NCI-H2196 treated with DMSO at 0.1 percent for 48 hours (cell line): ENCODE data around the gene COPZ1.
"Not testable (repeated sequence)": the region's sequence is repeated elsewhere in the genome, so short reads cannot be mapped to it uniquely, and the experiment has no call there.

Source experiments
- DNase-seq: peaks from one replicate; lab custom pipeline; 2025; ENCODE audit not compliant: unreplicated experiment; lab: John Stamatoyannopoulos, UW

Gene COPZ1

DNA sequence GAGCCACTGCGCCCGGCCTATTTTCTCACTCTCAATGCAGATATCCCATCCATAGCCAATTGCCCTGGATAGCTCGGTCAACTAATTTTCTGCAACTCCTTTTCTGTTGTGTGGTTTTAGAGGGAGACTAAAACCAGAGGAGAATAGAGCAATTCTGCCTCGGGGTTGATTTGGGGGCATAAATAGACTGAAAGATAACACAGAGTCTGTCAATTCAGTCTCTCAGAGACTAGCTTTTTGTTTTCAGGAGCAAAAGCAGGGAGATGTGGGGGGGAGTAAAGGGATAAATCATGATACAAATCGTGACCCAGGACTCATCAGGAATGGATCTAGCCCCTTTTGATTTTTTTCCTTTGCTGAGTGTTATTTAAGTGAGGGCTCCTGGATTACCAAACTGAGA is 6.5 kb downstream of the COPZ1 start:
- no peak for DNase-seq

GRCh38 chr12:54333420-54334034 is 8.6 kb downstream of the COPZ1 start:
- DNase-seq: no peak

DNA sequence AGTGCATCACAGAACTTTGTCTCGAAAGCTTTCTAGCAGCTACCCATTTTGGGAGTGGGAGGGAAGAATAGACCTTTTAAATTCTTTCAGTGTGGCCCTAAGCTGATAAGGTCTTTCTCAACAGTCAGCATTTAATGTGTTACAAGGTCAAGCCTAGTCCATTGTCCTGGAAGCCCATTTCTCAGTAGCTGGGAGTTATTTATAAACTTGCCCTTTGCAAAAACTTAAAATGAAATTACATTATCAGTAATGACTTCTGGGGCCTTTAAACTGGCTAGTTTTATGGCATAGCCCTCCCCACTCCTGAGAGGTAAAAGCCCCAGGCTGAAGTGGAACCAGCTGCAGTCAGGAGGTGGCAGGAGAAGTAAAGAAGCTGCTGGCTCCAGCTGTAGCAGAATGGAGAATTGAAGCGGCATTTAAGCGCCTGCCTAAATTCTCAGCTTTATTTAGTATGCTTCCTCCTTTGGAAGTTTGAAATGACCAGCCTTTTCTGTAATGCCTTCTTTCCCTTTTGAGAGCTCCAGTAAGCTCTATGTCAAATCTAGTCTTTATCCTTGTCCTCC is 12.4 kb downstream of the COPZ1 start:
- peak; percentile 14 for DNase-seq

GRCh38 chr12:54337854-54338650 is 13.1 kb downstream of the COPZ1 start:
- no peak for DNase-seq

DNA sequence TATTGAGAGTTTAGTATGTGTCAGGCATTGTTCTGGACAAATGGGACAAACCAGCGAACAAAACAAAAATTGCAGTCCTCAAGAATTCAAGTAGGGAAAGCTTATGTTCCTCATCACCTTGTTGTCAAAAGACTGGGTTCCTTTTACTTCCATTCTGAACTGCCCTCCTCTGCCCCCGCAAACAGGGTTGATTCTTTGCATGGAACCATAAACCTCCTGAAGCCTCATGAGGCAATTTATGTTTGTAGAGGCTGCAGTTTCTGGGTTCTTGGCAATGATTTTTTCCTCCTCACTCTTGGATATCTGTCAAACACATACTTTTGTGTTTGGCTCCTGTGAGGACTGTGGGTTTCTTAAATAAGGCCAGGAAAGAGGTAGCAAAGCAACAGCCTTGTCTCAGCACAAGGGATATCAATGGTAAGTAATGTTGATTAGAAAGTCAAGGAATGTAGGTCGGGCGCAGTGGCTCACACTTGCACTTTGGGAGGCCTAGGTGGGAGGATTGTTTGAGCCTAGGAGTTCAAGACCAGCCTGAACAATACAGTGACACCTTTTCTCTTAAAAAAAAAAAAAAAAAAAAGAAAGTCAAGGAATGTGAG is 13.9 kb downstream of the COPZ1 start:
- DNase-seq: no peak

DNA sequence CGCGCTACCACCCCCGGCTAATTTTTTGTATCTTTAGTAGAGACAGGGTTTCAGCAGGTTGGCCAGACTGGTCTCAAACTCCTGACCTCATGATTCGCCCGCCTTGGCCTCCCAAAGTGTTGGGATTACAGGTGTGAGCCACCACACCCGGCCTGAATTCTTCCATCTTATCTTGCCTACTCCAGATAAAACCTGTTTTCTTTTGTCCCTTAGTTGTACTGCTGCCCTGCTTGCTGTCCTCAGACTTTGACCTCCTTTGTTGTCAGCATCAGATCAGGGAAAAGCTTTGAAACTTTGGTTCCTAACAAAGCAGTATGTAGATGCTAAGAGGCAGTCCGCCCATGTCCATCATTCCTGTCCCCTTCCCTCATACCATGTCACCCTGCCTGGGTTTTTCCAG is 15.9 kb downstream of the COPZ1 start:
- DNase-seq: no peak

DNA sequence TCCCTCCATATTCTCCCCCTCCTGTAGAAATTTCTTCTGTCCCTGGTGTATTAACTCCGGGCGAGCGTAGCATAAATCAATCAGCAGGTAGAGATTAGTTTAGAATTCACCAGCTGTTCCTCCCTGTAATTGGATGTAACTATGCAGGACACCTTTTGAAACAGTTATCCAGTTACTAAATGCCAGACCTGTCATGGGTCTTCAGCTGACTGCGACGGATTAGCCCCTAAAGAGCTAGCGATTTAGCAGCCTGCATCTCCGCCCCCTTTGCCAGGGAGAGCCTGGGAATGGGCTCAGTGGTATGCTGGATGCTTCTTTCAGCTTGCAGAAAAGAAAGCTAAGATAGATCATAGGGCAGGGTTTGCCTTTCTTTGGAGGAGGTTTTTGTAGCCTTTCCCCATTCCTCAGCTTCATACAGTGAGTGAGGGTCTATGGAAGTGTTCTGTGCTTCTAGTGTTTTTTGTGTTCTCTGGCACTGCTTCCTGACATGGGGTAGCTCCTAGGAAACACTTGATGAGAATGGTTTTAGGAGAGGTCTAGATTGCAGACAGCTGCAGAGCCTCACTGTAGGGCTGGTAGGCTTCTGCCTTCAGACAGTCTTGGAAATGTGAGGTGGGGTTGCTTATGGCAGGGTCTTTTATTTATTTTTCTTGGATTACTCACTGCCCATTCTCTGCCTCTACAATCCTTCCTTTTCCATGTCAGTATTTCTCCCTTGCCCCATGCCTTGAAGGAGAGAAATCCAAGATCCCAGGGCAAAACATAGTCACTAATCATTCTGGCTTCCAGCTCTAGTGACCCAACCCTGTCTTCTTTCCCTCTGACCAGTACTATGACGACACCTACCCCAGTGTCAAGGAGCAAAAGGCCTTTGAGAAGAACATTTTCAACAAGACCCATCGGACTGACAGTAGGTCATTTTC is 16.7 kb downstream of the COPZ1 start:
- DNase-seq: no peak

DNA sequence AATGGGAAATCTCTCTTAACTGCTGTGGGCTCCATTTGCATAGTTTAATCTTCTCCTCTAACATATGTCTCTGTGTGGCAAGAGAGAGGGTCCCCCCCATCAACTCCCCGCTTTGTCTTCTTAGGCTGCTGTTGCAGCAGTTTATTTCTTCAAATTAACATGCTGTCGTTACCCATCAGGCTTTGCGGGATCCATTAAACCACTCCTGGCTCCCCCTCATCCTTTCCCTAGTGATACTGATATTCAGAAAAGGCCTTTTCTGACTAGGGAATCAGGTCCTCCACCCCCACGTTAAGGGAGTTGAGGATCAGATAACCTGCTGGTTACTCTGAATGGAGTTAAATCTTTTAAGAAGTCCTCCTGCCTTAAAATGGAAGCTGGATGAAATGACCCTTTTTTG is 24.1 kb downstream of the COPZ1 start:
- DNase-seq: no peak

DNA sequence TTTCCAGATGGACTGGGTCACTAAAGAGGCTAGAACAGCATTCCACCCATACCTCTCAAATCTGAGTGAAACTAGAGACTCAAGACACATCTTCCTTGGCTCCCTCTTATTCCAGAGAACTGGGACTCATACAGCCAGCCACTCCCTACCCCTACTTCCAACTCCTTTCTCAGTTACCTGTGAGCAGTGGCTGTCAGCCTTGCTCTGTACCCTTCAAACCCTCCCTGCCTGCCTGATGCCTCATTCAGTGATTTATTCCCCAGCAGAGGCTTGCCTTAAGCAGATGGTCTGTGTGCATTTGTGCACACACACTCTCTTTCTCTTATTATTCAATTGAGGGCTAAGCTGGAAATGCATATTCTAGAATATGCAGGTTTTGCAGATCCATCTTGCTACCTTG is 24.7 kb downstream of the COPZ1 start:
- DNase-seq: no peak

DNA sequence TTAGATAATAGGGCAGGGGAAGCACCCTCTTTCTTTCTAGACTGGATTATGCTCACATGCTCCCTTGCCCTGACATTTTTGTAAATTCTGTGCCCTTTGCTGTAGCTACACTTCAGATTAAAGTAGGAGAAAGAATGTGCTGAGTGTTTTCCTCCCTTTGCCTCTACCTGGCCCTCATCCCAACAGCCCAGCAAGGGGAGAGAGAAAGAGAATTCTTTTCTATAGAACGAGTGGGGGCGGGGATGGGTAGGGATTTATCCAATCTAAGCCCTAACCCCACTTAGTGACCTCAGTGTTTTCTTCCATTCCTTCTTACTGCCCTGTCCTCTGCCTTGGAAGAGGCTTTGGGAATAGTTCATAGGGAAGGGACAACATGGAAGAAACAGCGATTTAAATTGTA is 25.8 kb downstream of the COPZ1 start:
- DNase-seq: no peak

DNA sequence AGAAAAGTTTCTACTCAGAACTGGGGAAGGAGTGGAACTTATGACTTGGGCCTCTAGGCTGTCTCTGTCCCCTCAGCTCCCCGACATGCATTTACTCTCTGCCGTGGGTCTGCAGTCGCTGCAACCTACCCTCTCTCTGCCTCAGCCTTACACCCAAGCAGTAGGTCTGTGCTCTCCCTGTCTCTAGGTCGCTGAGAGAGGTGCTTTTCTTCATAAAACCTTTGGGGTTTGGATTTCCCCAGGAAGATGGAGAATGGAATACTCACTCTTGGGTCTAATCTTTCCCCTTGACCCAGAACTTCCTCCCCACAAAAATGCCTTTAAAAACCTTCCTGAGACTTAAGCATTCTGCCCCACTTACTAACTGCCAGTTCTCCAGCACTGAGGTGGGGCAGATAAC is 26.4 kb downstream of the COPZ1 start:
- no peak for DNase-seq

DNA sequence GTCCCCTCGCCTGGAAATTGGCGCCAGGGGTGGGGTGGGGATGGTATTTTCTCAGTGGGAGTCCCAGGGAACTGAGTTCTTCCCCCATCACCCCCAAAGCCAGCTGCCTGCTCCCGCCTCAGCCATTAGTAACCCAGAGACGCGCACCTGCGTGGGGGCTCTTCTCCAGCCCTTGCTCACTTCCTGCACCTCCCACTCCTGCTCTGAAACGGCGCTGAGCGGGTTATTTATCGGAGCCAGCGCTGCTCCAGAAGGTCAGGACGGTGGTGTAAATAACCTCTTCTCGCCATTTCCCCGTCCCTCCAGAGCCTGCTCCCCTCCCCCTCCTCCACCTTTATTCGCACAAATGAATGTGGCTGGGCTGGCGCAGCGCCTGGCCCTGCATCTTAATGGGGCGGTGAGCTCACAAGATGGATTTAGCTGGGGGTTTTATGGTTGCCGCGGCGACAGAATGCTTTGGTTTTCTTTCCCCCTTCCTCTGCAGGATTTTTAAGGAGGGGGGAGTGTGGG is 27.1 kb downstream of the COPZ1 start:
- peak; percentile 85 for DNase-seq

GRCh38 chr12:54352891-54353874 is 28.3 kb downstream of the COPZ1 start:
- DNase-seq: peak; percentile 38

GRCh38 chr12:54354271-54354670 is 29.3 kb downstream of the COPZ1 start:
- not testable (repeated sequence) for DNase-seq

- DNase-seq: no peak
These were observed 30.3 kb downstream of the COPZ1 start for GRCh38 chr12:54355104-54355815.

DNA sequence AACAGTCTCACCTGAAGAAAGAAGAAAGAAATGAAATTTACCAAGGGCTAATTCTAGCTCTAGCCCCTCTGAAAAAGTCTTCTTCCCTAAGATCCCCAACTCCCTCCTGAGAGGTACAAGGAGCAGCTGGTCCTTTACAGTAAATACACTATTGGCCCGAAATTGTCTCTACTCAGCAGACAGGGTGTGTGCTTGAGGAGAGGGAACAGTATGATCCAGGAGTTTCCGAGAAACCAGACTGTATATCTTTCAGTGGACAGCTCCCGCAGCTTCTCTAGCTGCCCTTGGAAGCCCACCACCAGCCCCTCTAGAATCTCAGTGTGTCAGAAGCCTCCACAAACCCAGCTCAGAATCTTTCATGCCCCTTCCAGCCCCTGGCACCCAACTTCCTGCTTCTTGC is 31.3 kb downstream of the COPZ1 start:
- no peak for DNase-seq

- no peak for DNase-seq
These were observed 32.0 kb downstream of the COPZ1 start for GRCh38 chr12:54356951-54357356.

- DNase-seq: no peak
These were observed 32.7 kb downstream of the COPZ1 start for GRCh38 chr12:54357506-54358190.
